ENCODE measurements around the gene AGPAT2. TPM values are rescaled to one million over a fixed set of nuclear protein-coding genes. Genes with fewer than 3 reads are reported as not detected.
A peak's percentile ranks its signal among the peaks of the same experiment; 100 is the strongest.

The AGPAT2 gene
- total and polyA plus RNA-seq, 2 donors (not counting 1 experiment from before 2014, with no cell fraction given): 25.1 to 28.4 TPM

GRCh38 chr9:136693490-136694162, 6.4 kb upstream of the AGPAT2 start:
- ATAC-seq (ENCODE audit: low read depth): peak; percentile 37
- intact Hi-C loops (cut with micrococcal nuclease): no loop called here
- no peak overlapping the region for H3K4me3 Mint-ChIP-seq

More at GRCh38 chr9:136693490-136694162, 6.4 kb upstream of the AGPAT2 start:
- Histone ChIP-seq H3K4me3 (ENCODE audit: control extremely low read depth in 1 of 5, extremely low read depth in 1 of 5, insufficient read depth in 1 of 5, low read depth in 2 of 5, low read length in 4 of 5) (no peak overlapping the region), H3K9ac (ENCODE audit: low read length) (no peak overlapping the region), H2AFZ (ENCODE audit: insufficient read depth, low read depth, low read length, poor library complexity, severe bottlenecking) (no peak overlapping the region), H3K79me2 (ENCODE audit: control insufficient read depth, insufficient read depth, low read length) (no peaks in the 10 kb centered on the region), H3K4me2 (replicated peaks; ENCODE audit: low read depth, low read length, poor library complexity, severe bottlenecking) (no peak overlapping the region), H3K27me3 (replicated peaks in 1 of 4; ENCODE audit: control extremely low read depth in 1 of 4, control insufficient read depth in 3 of 4, insufficient read depth in 4 of 4, low read length in 3 of 4) (peaks cover 0 to 29% (median 7%) of the 10 kb centered on the region in 4 experiments), H3K4me1 (ENCODE audit: control insufficient read depth in 2 of 2, insufficient read depth in 2 of 2, low read length in 2 of 2) (peaks cover 3 to 19% of the 10 kb centered on the region in 2 donors), H3K36me3 (replicated peaks in 1 of 2; ENCODE audit: control extremely low read depth in 1 of 2, control insufficient read depth in 1 of 2, extremely low read depth in 1 of 2, insufficient read depth in 2 of 2, low read length in 1 of 2) (no peaks in the 10 kb centered on the region), H3K27ac (ENCODE audit: low read length in 2 of 2) (no peak overlapping the region), H4K20me1 (ENCODE audit: control insufficient read depth, insufficient read depth, low read length, poor library complexity, severe bottlenecking) (no peaks in the 10 kb centered on the region), H3K9me3 (ENCODE audit: control extremely low read depth in 1 of 3, control insufficient read depth in 2 of 3, insufficient read depth in 1 of 3, low read length in 2 of 3) (no peaks in the 10 kb centered on the region)
- Mint-ChIP-seq H3K27me3 (peaks cover 11% of the 10 kb centered on the region), H3K9me3 (ENCODE audit: insufficient read depth) (no peaks in the 10 kb centered on the region), H3K27ac (no peak overlapping the region), H3K4me1 (peaks cover 11% of the 10 kb centered on the region)
- CTCF ChIA-PET: interaction anchor here (0.6 to 2.4 kb wide), 2 partner anchors 34 to 349 kb away, joined by 4 to 7 read pairs; no protein-coding TSS in a partner anchor
- TF ChIP-seq CTCF (IDR thresholded peaks at IDR 0.05): no peak
- TF ChIP-seq EZH2 (IDR thresholded peaks at IDR 0.05; ENCODE audit: borderline replicate concordance, insufficient read depth, low read depth, low read length, poor library complexity, severe bottlenecking): no peak
- POLR2A ChIA-PET: no interaction called here
- 76% methylated on average over 10 of the region's 15 CpGs for WGBS (ENCODE audit: insufficient coverage)
- DNase-seq: no peak

Measured in B cell (primary cell).